ENCODE data around the gene SLC39A11. TPM values are rescaled to one million over a fixed set of nuclear protein-coding genes. Genes with fewer than 3 reads are reported as not detected.
"Not testable (repeated sequence)": the region's sequence is repeated elsewhere in the genome, so short reads cannot be mapped to it uniquely, and the experiment has no call there.

Gene SLC39A11
- total and polyA plus RNA-seq, 2 donors (not counting 1 experiment from before 2014, with no cell fraction given), result 12.7 to 27.4 TPM

GRCh38 chr17:72937707-72938106 lies 154.8 kb downstream of the SLC39A11 start:
- Histone ChIP-seq H3K36me3 (ENCODE audit: control insufficient read depth, insufficient read depth, low read length) (no peaks in the 10 kb centered on the region), H2AFZ (ENCODE audit: low read length) (no peak overlapping the region), H3K9ac (ENCODE audit: insufficient read depth, low read length) (no peak overlapping the region), H3K4me1 (ENCODE audit: control insufficient read depth, extremely low read depth, insufficient read depth, low read length) (no peaks in the 10 kb centered on the region), H3K27me3 (ENCODE audit: control insufficient read depth, insufficient read depth, low read length) (no peaks in the 10 kb centered on the region), H3K79me2 (ENCODE audit: control insufficient read depth, insufficient read depth, low read length) (no peaks in the 10 kb centered on the region), H3K9me3 (ENCODE audit: control insufficient read depth, insufficient read depth, low read depth, low read length) (no peaks in the 10 kb centered on the region), H3K4me3 (replicated peaks in 1 of 4; ENCODE audit: control extremely low read depth in 1 of 4, insufficient read depth in 1 of 4, low read depth in 3 of 4, low read length in 4 of 4) (no peak overlapping the region), H3K27ac (ENCODE audit: insufficient read depth, low read length) (no peak overlapping the region), H3K4me2 (ENCODE audit: extremely low read depth, insufficient read depth, low read length) (no peak overlapping the region), H4K20me1 (ENCODE audit: control insufficient read depth, extremely low read depth, insufficient read depth, low read length) (no peaks in the 10 kb centered on the region)
- TF ChIP-seq EZH2 (IDR thresholded peaks at IDR 0.05; ENCODE audit: low read length, missing control alignments), result no peak
- TF ChIP-seq, protein P1, sequence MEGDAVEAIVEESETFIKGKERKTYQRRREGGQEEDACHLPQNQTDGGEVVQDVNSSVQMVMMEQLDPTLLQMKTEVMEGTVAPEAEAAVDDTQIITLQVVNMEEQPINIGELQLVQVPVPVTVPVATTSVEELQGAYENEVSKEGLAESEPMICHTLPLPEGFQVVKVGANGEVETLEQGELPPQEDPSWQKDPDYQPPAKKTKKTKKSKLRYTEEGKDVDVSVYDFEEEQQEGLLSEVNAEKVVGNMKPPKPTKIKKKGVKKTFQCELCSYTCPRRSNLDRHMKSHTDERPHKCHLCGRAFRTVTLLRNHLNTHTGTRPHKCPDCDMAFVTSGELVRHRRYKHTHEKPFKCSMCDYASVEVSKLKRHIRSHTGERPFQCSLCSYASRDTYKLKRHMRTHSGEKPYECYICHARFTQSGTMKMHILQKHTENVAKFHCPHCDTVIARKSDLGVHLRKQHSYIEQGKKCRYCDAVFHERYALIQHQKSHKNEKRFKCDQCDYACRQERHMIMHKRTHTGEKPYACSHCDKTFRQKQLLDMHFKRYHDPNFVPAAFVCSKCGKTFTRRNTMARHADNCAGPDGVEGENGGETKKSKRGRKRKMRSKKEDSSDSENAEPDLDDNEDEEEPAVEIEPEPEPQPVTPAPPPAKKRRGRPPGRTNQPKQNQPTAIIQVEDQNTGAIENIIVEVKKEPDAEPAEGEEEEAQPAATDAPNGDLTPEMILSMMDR (conservative IDR thresholded peaks at IDR 0.05 in 1 of 2, IDR thresholded peaks at IDR 0.05 in 1 of 2; ENCODE audit: low read depth in 1 of 2, low read length in 2 of 2), result no peak
- DNase-seq (ENCODE audit: low read depth in 2 of 2), result no peak

DNA sequence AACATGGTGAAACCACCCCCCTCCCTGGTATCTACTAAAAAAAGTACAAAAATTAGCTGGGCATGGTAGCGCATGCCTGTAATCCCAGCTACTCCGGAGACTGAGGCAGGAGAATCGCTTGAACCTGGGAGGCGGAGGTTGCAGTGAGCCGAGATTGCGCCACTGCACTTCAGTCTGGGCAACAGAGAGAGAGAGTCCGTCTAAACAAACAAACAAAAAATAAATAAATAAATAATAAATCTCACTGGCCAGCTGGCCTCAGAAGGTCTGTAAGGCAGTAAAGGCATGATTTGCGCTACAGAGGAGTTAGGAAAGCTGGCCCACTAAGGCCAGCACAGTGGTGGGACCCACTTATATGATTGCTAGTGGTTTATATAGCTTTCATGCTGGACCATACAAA lies 155.2 kb downstream of the SLC39A11 start:
- not testable (repeated sequence) for H3K79me2 ChIP-seq (ENCODE audit: control insufficient read depth, insufficient read depth, low read length); H2AFZ ChIP-seq (ENCODE audit: low read length); H4K20me1 ChIP-seq (ENCODE audit: control insufficient read depth, extremely low read depth, insufficient read depth, low read length); H3K4me3 ChIP-seq (replicated peaks in 1 of 4; ENCODE audit: control extremely low read depth in 1 of 4, insufficient read depth in 1 of 4, low read depth in 3 of 4, low read length in 4 of 4); H3K36me3 ChIP-seq (ENCODE audit: control insufficient read depth, insufficient read depth, low read length); H3K9me3 ChIP-seq (ENCODE audit: control insufficient read depth, insufficient read depth, low read depth, low read length); H3K27me3 ChIP-seq (ENCODE audit: control insufficient read depth, insufficient read depth, low read length); H3K4me1 ChIP-seq (ENCODE audit: control insufficient read depth, extremely low read depth, insufficient read depth, low read length); H3K4me2 ChIP-seq (ENCODE audit: extremely low read depth, insufficient read depth, low read length); DNase-seq (ENCODE audit: low read depth in 2 of 2); H3K9ac ChIP-seq (ENCODE audit: insufficient read depth, low read length); H3K27ac ChIP-seq (ENCODE audit: insufficient read depth, low read length)

DNA sequence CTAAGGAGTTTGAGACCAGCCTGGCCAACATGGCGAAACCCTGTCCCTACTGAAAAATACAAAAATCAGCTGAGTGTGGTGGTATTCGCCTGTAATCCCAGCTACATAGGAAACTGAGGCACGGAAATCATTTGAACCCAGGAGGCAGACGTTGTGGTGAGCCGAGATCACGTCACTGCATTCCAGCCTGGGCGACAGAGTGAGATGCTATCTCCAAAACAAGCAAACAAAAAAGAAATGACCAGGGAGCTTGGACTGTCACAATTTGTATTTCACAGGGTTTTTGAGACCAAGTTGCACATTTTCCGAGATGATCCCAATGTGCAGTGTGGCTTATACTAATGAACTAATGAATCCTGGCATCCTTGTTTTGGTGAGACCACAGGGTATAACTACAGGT lies 156.5 kb downstream of the SLC39A11 start:
- no peak for DNase-seq (ENCODE audit: low read depth in 2 of 2)
- Histone ChIP-seq H3K27me3 (ENCODE audit: control insufficient read depth, insufficient read depth, low read length) (no peaks in the 10 kb centered on the region), H4K20me1 (ENCODE audit: control insufficient read depth, extremely low read depth, insufficient read depth, low read length) (no peaks in the 10 kb centered on the region), H2AFZ (ENCODE audit: low read length) (no peak overlapping the region), H3K9ac (ENCODE audit: insufficient read depth, low read length) (no peak overlapping the region), H3K4me3 (replicated peaks in 1 of 4; ENCODE audit: control extremely low read depth in 1 of 4, insufficient read depth in 1 of 4, low read depth in 3 of 4, low read length in 4 of 4) (no peak overlapping the region), H3K27ac (ENCODE audit: insufficient read depth, low read length) (no peak overlapping the region), H3K36me3 (ENCODE audit: control insufficient read depth, insufficient read depth, low read length) (no peaks in the 10 kb centered on the region), H3K4me2 (ENCODE audit: extremely low read depth, insufficient read depth, low read length) (no peak overlapping the region), H3K79me2 (ENCODE audit: control insufficient read depth, insufficient read depth, low read length) (no peaks in the 10 kb centered on the region), H3K4me1 (ENCODE audit: control insufficient read depth, extremely low read depth, insufficient read depth, low read length) (no peaks in the 10 kb centered on the region), H3K9me3 (ENCODE audit: control insufficient read depth, insufficient read depth, low read depth, low read length) (no peaks in the 10 kb centered on the region)
- TF ChIP-seq, protein P1 (conservative IDR thresholded peaks at IDR 0.05 in 1 of 2, IDR thresholded peaks at IDR 0.05 in 1 of 2; ENCODE audit: low read depth in 1 of 2, low read length in 2 of 2), result no peak
- TF ChIP-seq EZH2 (IDR thresholded peaks at IDR 0.05; ENCODE audit: low read length, missing control alignments), result no peak

Measured in fibroblast of lung (primary cell).